HEK293 (cell line): ENCODE measurements around the gene KIF18B.

ENCODE experiments used
- GLIS1 ChIP-seq: fragments of 450-650 bp; formaldehyde crosslinking; IDR thresholded peaks from 2 replicates; pipeline ENCODE4 v1.5.1; 2016; ENCODE audit warnings: missing biosample characterization, missing genetic modification characterization
- KLF10 ChIP-seq: fragments of 450-650 bp; IDR thresholded peaks from 2 replicates; pipeline ENCODE4 v1.5.1; 2018; ENCODE audit warnings: missing biosample characterization, mild to moderate bottlenecking, missing genetic modification characterization
- KLF16 ChIP-seq: fragments of 450-650 bp; formaldehyde crosslinking; IDR thresholded peaks from 2 replicates; pipeline ENCODE4 v1.5.1; 2017; ENCODE audit warnings: missing biosample characterization, missing genetic modification characterization
- WT1 ChIP-seq: fragments of 450-650 bp; formaldehyde crosslinking; IDR thresholded peaks from 2 replicates; pipeline ENCODE4 v1.5.1; 2016; ENCODE audit warnings: missing biosample characterization, missing genetic modification characterization
- ZBTB8A ChIP-seq: fragments of 450-650 bp; formaldehyde crosslinking; IDR thresholded peaks from 2 replicates; pipeline ENCODE4 v1.5.1; 2016; ENCODE audit warnings: missing biosample characterization, missing genetic modification characterization
- ZFP37 ChIP-seq: fragments of 450-650 bp; formaldehyde crosslinking; IDR thresholded peaks from 2 replicates; pipeline ENCODE4 v1.5.1; 2016; ENCODE audit warnings: missing biosample characterization, missing genetic modification characterization
- ZNF274 ChIP-seq, 2 experiments: fragments of 200-500 bp in 1 of 2; fragments of 450-650 bp in 1 of 2; sonication (Bioruptor generic) in 1 of 2; formaldehyde crosslinking in 1 of 2; IDR thresholded peaks; 2 replicates each; pipeline versions ENCODE4 v1.5.1 to v1.6.1; 2014 to 2016; ENCODE audit warnings: borderline replicate concordance in 1 of 2, inconsistent platforms in 1 of 2, low read length in 1 of 2, missing biosample characterization in 1 of 2, missing genetic modification characterization in 1 of 2
- ZNF501 ChIP-seq: fragments of 450-650 bp; formaldehyde crosslinking; IDR thresholded peaks from 2 replicates; pipeline ENCODE4 v1.5.1; 2016; ENCODE audit warnings: missing biosample characterization, missing genetic modification characterization
- ZNF555 ChIP-seq: fragments of 450-650 bp; formaldehyde crosslinking; conservative IDR thresholded peaks from 2 replicates; pipeline ENCODE4 v1.5.1; 2017; ENCODE audit warnings: missing biosample characterization, mild to moderate bottlenecking, missing genetic modification characterization, inconsistent platforms
- ZNF571 ChIP-seq: fragments of 450-650 bp; formaldehyde crosslinking; IDR thresholded peaks from 2 replicates; pipeline ENCODE4 v1.5.0; 2017; ENCODE audit warnings: missing biosample characterization, missing genetic modification characterization
- ZNF585B ChIP-seq: fragments of 450-650 bp; formaldehyde crosslinking; IDR thresholded peaks from 2 replicates; pipeline ENCODE4 v1.5.1; 2016; ENCODE audit warnings: missing biosample characterization, missing genetic modification characterization
- ZNF707 ChIP-seq: fragments of 450-650 bp; formaldehyde crosslinking; IDR thresholded peaks from 2 replicates; pipeline ENCODE4 v1.5.1; 2016; ENCODE audit warnings: missing biosample characterization, missing genetic modification characterization
- ZNF76 ChIP-seq: fragments of 450-650 bp; formaldehyde crosslinking; IDR thresholded peaks from 2 replicates; pipeline ENCODE4; 2016; ENCODE audit warnings: low read depth, missing biosample characterization, missing genetic modification characterization, borderline replicate concordance
- ZNF837 ChIP-seq: fragments of 450-650 bp; formaldehyde crosslinking; IDR thresholded peaks from 2 replicates; pipeline ENCODE4 v1.5.1; 2016; ENCODE audit warnings: missing biosample characterization, missing genetic modification characterization
- ZSCAN16 ChIP-seq: fragments of 450-650 bp; formaldehyde crosslinking; IDR thresholded peaks from 2 replicates; pipeline ENCODE4 v1.5.1; 2016; ENCODE audit warnings: missing biosample characterization, missing genetic modification characterization
- TF ChIP-seq, protein P1 (sequence below): fragments of 450-650 bp; formaldehyde crosslinking; IDR thresholded peaks from 2 replicates; pipeline ENCODE4 v1.5.1; 2016; ENCODE audit warnings: missing biosample characterization, missing genetic modification characterization, borderline replicate concordance
- TF ChIP-seq, protein P2 (sequence below): fragments of 450-650 bp; formaldehyde crosslinking; IDR thresholded peaks from 2 replicates; pipeline ENCODE4 v1.5.1; 2016; ENCODE audit warnings: missing biosample characterization, missing genetic modification characterization
- TF ChIP-seq, protein P3 (sequence below): fragments of 450-650 bp; formaldehyde crosslinking; IDR thresholded peaks from 2 replicates; pipeline ENCODE4 v1.5.1; 2016; ENCODE audit warnings: missing biosample characterization, missing genetic modification characterization
- TF ChIP-seq, protein P4 (sequence below): fragments of 450-650 bp; formaldehyde crosslinking; IDR thresholded peaks from 2 replicates; pipeline ENCODE4 v1.5.1; 2016; ENCODE audit warnings: missing biosample characterization, missing genetic modification characterization
- TF ChIP-seq, protein P5 (sequence below): fragments of 450-650 bp; formaldehyde crosslinking; conservative IDR thresholded peaks from 2 replicates; pipeline ENCODE4 v1.5.1; 2016; ENCODE audit warnings: low read depth, missing biosample characterization, missing genetic modification characterization
- TF ChIP-seq, protein P6 (sequence below): fragments of 450-650 bp; formaldehyde crosslinking; IDR thresholded peaks from 2 replicates; pipeline ENCODE4 v1.5.1; 2017; ENCODE audit warnings: missing biosample characterization, missing genetic modification characterization
- TF ChIP-seq, protein P7 (sequence below): fragments of 450-650 bp; formaldehyde crosslinking; IDR thresholded peaks from 2 replicates; pipeline ENCODE4 v1.5.1; 2017; ENCODE audit warnings: missing biosample characterization, mild to moderate bottlenecking, missing genetic modification characterization, moderate library complexity

KIF18B gene

DNA sequence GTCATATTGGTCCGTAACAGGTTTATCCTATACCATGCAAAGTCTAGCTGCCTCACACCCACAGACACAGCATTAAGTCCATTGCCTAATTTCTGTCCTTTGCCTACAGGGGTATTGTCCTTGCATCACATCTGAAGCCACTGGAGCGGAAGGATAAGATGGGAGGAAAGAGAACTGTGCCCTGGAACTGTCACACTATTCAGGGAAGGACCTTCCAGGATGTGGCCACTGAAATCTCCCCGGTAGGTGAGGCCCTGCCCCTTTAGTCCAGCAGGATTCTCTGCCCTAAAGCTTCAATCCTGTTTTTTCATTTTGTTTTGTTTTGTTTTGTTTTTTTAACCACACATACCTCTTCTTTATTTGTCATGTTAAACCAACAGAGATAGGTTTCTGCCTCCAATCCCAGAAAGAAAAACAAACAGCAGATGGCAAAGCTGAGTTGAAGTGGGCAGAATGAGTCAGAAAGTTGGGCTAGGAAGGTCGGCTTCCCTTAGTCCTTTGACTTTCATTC, 46.1 kb downstream of the KIF18B start (continued):
- TF ChIP-seq, protein P1, sequence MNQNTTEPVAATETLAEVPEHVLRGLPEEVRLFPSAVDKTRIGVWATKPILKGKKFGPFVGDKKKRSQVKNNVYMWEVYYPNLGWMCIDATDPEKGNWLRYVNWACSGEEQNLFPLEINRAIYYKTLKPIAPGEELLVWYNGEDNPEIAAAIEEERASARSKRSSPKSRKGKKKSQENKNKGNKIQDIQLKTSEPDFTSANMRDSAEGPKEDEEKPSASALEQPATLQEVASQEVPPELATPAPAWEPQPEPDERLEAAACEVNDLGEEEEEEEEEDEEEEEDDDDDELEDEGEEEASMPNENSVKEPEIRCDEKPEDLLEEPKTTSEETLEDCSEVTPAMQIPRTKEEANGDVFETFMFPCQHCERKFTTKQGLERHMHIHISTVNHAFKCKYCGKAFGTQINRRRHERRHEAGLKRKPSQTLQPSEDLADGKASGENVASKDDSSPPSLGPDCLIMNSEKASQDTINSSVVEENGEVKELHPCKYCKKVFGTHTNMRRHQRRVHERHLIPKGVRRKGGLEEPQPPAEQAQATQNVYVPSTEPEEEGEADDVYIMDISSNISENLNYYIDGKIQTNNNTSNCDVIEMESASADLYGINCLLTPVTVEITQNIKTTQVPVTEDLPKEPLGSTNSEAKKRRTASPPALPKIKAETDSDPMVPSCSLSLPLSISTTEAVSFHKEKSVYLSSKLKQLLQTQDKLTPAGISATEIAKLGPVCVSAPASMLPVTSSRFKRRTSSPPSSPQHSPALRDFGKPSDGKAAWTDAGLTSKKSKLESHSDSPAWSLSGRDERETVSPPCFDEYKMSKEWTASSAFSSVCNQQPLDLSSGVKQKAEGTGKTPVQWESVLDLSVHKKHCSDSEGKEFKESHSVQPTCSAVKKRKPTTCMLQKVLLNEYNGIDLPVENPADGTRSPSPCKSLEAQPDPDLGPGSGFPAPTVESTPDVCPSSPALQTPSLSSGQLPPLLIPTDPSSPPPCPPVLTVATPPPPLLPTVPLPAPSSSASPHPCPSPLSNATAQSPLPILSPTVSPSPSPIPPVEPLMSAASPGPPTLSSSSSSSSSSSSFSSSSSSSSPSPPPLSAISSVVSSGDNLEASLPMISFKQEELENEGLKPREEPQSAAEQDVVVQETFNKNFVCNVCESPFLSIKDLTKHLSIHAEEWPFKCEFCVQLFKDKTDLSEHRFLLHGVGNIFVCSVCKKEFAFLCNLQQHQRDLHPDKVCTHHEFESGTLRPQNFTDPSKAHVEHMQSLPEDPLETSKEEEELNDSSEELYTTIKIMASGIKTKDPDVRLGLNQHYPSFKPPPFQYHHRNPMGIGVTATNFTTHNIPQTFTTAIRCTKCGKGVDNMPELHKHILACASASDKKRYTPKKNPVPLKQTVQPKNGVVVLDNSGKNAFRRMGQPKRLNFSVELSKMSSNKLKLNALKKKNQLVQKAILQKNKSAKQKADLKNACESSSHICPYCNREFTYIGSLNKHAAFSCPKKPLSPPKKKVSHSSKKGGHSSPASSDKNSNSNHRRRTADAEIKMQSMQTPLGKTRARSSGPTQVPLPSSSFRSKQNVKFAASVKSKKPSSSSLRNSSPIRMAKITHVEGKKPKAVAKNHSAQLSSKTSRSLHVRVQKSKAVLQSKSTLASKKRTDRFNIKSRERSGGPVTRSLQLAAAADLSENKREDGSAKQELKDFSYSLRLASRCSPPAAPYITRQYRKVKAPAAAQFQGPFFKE (tag by site-specific recombination), result no peak
- TF ChIP-seq ZNF501 (tag by site-specific recombination), result no peak
- TF ChIP-seq ZNF707 (tag by site-specific recombination), result no peak
- TF ChIP-seq ZNF555 (tag by site-specific recombination), result no peak
- TF ChIP-seq, protein P2, sequence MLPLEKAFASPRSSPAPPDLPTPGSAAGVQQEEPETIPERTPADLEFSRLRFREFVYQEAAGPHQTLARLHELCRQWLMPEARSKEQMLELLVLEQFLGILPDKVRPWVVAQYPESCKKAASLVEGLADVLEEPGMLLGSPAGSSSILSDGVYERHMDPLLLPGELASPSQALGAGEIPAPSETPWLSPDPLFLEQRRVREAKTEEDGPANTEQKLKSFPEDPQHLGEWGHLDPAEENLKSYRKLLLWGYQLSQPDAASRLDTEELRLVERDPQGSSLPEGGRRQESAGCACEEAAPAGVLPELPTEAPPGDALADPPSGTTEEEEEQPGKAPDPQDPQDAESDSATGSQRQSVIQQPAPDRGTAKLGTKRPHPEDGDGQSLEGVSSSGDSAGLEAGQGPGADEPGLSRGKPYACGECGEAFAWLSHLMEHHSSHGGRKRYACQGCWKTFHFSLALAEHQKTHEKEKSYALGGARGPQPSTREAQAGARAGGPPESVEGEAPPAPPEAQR (tag by site-specific recombination), result no peak
- TF ChIP-seq, protein P3, sequence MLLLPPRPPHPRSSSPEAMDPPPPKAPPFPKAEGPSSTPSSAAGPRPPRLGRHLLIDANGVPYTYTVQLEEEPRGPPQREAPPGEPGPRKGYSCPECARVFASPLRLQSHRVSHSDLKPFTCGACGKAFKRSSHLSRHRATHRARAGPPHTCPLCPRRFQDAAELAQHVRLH (tag by site-specific recombination), result no peak
- TF ChIP-seq, protein P4, sequence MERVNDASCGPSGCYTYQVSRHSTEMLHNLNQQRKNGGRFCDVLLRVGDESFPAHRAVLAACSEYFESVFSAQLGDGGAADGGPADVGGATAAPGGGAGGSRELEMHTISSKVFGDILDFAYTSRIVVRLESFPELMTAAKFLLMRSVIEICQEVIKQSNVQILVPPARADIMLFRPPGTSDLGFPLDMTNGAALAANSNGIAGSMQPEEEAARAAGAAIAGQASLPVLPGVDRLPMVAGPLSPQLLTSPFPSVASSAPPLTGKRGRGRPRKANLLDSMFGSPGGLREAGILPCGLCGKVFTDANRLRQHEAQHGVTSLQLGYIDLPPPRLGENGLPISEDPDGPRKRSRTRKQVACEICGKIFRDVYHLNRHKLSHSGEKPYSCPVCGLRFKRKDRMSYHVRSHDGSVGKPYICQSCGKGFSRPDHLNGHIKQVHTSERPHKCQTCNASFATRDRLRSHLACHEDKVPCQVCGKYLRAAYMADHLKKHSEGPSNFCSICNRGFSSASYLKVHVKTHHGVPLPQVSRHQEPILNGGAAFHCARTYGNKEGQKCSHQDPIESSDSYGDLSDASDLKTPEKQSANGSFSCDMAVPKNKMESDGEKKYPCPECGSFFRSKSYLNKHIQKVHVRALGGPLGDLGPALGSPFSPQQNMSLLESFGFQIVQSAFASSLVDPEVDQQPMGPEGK (tag by site-specific recombination), result 0 out of 2 replicates have a peak, but pooled peaks have one; percentile 19
- no peak for TF ChIP-seq KLF16 (tag by site-specific recombination)
- TF ChIP-seq, protein P5, sequence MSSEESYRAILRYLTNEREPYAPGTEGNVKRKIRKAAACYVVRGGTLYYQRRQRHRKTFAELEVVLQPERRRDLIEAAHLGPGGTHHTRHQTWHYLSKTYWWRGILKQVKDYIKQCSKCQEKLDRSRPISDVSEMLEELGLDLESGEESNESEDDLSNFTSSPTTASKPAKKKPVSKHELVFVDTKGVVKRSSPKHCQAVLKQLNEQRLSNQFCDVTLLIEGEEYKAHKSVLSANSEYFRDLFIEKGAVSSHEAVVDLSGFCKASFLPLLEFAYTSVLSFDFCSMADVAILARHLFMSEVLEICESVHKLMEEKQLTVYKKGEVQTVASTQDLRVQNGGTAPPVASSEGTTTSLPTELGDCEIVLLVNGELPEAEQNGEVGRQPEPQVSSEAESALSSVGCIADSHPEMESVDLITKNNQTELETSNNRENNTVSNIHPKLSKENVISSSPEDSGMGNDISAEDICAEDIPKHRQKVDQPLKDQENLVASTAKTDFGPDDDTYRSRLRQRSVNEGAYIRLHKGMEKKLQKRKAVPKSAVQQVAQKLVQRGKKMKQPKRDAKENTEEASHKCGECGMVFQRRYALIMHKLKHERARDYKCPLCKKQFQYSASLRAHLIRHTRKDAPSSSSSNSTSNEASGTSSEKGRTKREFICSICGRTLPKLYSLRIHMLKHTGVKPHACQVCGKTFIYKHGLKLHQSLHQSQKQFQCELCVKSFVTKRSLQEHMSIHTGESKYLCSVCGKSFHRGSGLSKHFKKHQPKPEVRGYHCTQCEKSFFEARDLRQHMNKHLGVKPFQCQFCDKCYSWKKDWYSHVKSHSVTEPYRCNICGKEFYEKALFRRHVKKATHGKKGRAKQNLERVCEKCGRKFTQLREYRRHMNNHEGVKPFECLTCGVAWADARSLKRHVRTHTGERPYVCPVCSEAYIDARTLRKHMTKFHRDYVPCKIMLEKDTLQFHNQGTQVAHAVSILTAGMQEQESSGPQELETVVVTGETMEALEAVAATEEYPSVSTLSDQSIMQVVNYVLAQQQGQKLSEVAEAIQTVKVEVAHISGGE (tag by site-specific recombination), result no peak
- TF ChIP-seq ZNF837 (tag by site-specific recombination), result no peak
- TF ChIP-seq, protein P6, sequence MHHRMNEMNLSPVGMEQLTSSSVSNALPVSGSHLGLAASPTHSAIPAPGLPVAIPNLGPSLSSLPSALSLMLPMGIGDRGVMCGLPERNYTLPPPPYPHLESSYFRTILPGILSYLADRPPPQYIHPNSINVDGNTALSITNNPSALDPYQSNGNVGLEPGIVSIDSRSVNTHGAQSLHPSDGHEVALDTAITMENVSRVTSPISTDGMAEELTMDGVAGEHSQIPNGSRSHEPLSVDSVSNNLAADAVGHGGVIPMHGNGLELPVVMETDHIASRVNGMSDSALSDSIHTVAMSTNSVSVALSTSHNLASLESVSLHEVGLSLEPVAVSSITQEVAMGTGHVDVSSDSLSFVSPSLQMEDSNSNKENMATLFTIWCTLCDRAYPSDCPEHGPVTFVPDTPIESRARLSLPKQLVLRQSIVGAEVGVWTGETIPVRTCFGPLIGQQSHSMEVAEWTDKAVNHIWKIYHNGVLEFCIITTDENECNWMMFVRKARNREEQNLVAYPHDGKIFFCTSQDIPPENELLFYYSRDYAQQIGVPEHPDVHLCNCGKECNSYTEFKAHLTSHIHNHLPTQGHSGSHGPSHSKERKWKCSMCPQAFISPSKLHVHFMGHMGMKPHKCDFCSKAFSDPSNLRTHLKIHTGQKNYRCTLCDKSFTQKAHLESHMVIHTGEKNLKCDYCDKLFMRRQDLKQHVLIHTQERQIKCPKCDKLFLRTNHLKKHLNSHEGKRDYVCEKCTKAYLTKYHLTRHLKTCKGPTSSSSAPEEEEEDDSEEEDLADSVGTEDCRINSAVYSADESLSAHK (tag by site-specific recombination), result no peak
- peak; percentile 51; the same call in 1 of the 2 replicates for TF ChIP-seq WT1 (tag by site-specific recombination)
- TF ChIP-seq ZSCAN16 (tag by site-specific recombination), result no peak
- no peak for TF ChIP-seq ZNF585B (tag by site-specific recombination)
- TF ChIP-seq ZNF274 (IDR thresholded peaks at IDR 0.05; ENCODE audit: low read length), result no peak
- no peak for TF ChIP-seq ZNF274 (tag by site-specific recombination; IDR thresholded peaks at IDR 0.05; ENCODE audit: borderline replicate concordance)
- no peak for TF ChIP-seq ZNF76 (tag by site-specific recombination)
- TF ChIP-seq ZBTB8A (tag by site-specific recombination), result no peak
- no peak for TF ChIP-seq KLF10 (tag by site-specific recombination)
- no peak for TF ChIP-seq ZFP37 (tag by site-specific recombination)
- TF ChIP-seq, protein P7, sequence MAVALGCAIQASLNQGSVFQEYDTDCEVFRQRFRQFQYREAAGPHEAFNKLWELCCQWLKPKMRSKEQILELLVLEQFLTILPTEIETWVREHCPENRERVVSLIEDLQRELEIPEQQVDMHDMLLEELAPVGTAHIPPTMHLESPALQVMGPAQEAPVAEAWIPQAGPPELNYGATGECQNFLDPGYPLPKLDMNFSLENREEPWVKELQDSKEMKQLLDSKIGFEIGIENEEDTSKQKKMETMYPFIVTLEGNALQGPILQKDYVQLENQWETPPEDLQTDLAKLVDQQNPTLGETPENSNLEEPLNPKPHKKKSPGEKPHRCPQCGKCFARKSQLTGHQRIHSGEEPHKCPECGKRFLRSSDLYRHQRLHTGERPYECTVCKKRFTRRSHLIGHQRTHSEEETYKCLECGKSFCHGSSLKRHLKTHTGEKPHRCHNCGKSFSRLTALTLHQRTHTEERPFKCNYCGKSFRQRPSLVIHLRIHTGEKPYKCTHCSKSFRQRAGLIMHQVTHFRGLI (tag by site-specific recombination), result peak; percentile 85
- peak; percentile 98 for TF ChIP-seq GLIS1
- no peak for TF ChIP-seq ZNF571 (tag by site-specific recombination)
